ENCODE data around the gene INCA1.

DNA sequence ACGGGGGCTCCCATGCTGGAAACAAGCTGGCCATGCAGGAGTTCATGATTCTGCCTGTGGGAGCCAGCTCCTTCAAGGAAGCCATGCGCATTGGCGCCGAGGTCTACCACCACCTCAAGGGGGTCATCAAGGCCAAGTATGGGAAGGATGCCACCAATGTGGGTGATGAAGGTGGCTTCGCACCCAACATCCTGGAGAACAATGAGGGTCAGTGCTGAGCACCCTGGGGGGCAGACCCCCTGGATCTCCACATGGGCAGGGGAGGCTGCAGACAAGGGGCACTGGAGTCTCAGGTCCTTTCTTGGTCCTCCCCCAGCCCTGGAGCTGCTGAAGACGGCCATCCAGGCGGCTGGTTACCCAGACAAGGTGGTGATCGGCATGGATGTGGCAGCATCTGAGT, 42.2 kb downstream of the INCA1 start:
- TF ChIP-seq, protein P1, sequence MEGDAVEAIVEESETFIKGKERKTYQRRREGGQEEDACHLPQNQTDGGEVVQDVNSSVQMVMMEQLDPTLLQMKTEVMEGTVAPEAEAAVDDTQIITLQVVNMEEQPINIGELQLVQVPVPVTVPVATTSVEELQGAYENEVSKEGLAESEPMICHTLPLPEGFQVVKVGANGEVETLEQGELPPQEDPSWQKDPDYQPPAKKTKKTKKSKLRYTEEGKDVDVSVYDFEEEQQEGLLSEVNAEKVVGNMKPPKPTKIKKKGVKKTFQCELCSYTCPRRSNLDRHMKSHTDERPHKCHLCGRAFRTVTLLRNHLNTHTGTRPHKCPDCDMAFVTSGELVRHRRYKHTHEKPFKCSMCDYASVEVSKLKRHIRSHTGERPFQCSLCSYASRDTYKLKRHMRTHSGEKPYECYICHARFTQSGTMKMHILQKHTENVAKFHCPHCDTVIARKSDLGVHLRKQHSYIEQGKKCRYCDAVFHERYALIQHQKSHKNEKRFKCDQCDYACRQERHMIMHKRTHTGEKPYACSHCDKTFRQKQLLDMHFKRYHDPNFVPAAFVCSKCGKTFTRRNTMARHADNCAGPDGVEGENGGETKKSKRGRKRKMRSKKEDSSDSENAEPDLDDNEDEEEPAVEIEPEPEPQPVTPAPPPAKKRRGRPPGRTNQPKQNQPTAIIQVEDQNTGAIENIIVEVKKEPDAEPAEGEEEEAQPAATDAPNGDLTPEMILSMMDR (IDR thresholded peaks at IDR 0.05; ENCODE audit: low read depth, low read length, missing input control) = no peak
- TF ChIP-seq RAD21 (IDR thresholded peaks at IDR 0.05) (no peak), GABPA (IDR thresholded peaks at IDR 0.05 in 1 of 2, conservative IDR thresholded peaks at IDR 0.05 in 1 of 2) (no peak), TAF1 (conservative IDR thresholded peaks at IDR 0.05) (no peak), JUND (IDR thresholded peaks at IDR 0.05) (no peak), REST (IDR thresholded peaks at IDR 0.05) (no peak), SP1 (IDR thresholded peaks at IDR 0.05) (no peak), YY1 (IDR thresholded peaks at IDR 0.05) (no peak), NR2F2 (IDR thresholded peaks at IDR 0.05) (no peak), MAX (IDR thresholded peaks at IDR 0.05) (no peak), HNF4G (IDR thresholded peaks at IDR 0.05) (no peak), EGR1 (IDR thresholded peaks at IDR 0.05; ENCODE audit: low read depth in 2 of 2) (no peak), RXRA (IDR thresholded peaks at IDR 0.05) (no peak)
- TF ChIP-seq, protein P2, sequence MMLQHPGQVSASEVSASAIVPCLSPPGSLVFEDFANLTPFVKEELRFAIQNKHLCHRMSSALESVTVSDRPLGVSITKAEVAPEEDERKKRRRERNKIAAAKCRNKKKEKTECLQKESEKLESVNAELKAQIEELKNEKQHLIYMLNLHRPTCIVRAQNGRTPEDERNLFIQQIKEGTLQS (IDR thresholded peaks at IDR 0.05) = no peak
